SJSA1 (cell line): ENCODE results near the gene FAM53A. TPM values are rescaled to one million over a fixed set of nuclear protein-coding genes. Genes with fewer than 3 reads are reported as not detected.
A peak's percentile ranks its signal among the peaks of the same experiment; 100 is the strongest.

Experiments
- DNase-seq, 2 experiments: peaks; one replicate each; pipeline ENCODE4 v3.0.0-alpha.2; 2015 to 2020; ENCODE audit warnings: low spot score in 2 of 2, low read depth in 1 of 2
- H3K27ac ChIP-seq: fragments of 250-450 bp; sonication (Bioruptor Pico); 2 replicates; pipeline ENCODE4 v1.5.1; 2020; ENCODE audit warnings: mild to moderate bottlenecking, moderate library complexity
- H3K27me3 ChIP-seq: fragments of 250-450 bp; sonication (Bioruptor Pico); replicated peaks from 2 replicates; pipeline ENCODE4 v1.5.1; 2020; ENCODE audit warnings: mild to moderate bottlenecking, moderate library complexity
- H3K36me3 ChIP-seq: fragments of 250-450 bp; sonication (Bioruptor Pico); 2 replicates; pipeline ENCODE4 v1.5.1; 2020; ENCODE audit warnings: mild to moderate bottlenecking
- H3K4me1 ChIP-seq: fragments of 250-450 bp; sonication (Bioruptor Pico); replicated peaks from 2 replicates; pipeline ENCODE4 v1.6.1; 2021; ENCODE audit warnings: mild to moderate bottlenecking
- H3K4me3 ChIP-seq: fragments of 250-450 bp; sonication (Bioruptor Pico); 2 replicates; pipeline ENCODE4 v1.5.1; 2020; ENCODE audit warnings: mild to moderate bottlenecking
- H3K9me3 ChIP-seq: fragments of 250-450 bp; sonication (Bioruptor Pico); replicated peaks from 2 replicates; pipeline ENCODE4 v1.5.1; 2020; ENCODE audit warnings: mild to moderate bottlenecking
- total RNA-seq: library from RNA; depleted of rRNA; stranded (reverse); fragments of >200 nt; shearing (Covaris generic); gene quantifications from 2 replicates; pipeline ENCODE4 v1.2.3, GENCODE V29; 2014

FAM53A gene
- total RNA-seq, 1 experiment from 2014 or later = 0.39 TPM

GRCh38 chr4:1721666-1722550, 37.8 kb upstream of the FAM53A start:
- Histone ChIP-seq H3K9me3 (no peaks in the 10 kb centered on the region), H3K27ac (peak overlapping the region; percentile 76), H3K36me3 (peaks cover 49% of the 10 kb centered on the region), H3K27me3 (no peaks in the 10 kb centered on the region), H3K4me1 (peaks cover 22% of the 10 kb centered on the region), H3K4me3 (peak overlapping the region; percentile 68)
- no peak for DNase-seq

- DNase-seq = peak; percentile 67 to 81
- Histone ChIP-seq H3K4me3 (peak within 1 kb of the TSS; percentile 68), H3K27ac (peak within 1 kb of the TSS; percentile 76), H3K36me3 (peaks cover 46% of the 10 kb centered on the region), H3K27me3 (no peaks in the 10 kb centered on the region), H3K4me1 (peaks cover 18% of the 10 kb centered on the region), H3K9me3 (no peaks in the 10 kb centered on the region)
These were observed 37.0 kb upstream of the FAM53A start, which contains the start of the genes TACC3 and TMEM129 for GRCh38 chr4:1721003-1721665. TSS of gene TACC3 (plus strand) at chr4:1721521. CDS start at chr4:1723422, 1,901 bp downstream. TSS of gene TMEM129 (minus strand) at chr4:1721323. CDS start at chr4:1720837, 486 bp downstream.

DNA sequence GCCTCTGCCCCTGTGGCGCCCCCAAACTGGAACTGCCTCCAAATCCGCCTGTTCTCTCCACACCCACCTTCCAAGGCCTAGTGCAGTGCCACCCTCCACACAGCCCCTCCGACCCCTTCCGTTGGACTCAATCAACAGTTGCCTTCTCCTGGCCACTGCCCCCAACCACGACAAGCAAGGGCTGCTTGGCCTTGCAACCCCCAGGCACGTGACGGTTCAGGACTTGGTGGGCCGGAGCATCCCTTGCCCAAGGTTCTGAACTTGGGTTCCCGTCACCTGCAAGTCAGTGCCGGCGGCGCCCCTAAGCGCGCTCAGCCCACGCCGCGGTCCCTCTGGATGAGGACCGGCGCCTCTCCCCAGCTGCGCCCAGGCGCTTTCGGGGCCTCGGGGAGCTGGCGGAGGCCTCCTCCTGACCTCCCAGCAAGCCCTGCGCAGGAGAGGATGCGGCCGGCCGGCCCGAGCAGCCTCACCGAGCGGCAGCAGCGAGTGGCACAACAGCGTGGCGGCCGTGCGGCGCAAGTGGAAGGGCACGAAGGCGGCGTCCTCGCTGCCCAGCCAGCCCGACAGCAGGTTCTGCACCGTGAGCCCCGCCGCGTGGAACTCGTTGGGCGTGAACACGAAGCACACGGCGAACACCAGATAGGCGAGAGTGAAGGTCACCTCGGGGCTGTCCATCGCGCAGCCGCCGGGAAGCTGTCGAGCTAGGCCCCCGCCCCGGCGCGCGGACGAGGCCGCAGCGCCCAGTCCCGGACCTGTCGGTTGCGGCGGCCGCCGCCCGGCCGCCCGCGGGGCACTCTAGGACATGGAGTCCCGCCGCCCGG, 36.3 kb upstream of the FAM53A start:
- Histone ChIP-seq H3K27me3 (no peaks in the 10 kb centered on the region), H3K36me3 (peaks cover 38% of the 10 kb centered on the region), H3K27ac (peak overlapping the region; percentile 32; the same call in 1 of the 2 replicates), H3K9me3 (no peaks in the 10 kb centered on the region), H3K4me1 (peaks cover 18% of the 10 kb centered on the region), H3K4me3 (peak overlapping the region; percentile 68)
- DNase-seq = peak in 1 of 2 experiments; percentile 36

- H3K4me1 ChIP-seq = peaks cover 20% of the 10 kb centered on the region
- H3K36me3 ChIP-seq = peaks cover 23% of the 10 kb centered on the region
- H3K27ac ChIP-seq = no peak overlapping the region
- H3K9me3 ChIP-seq = no peaks in the 10 kb centered on the region
- no peak overlapping the region for H3K4me3 ChIP-seq
- DNase-seq = no peak
- H3K27me3 ChIP-seq = no peaks in the 10 kb centered on the region
These were observed 34.2 kb upstream of the FAM53A start for GRCh38 chr4:1718095-1718850.

DNA sequence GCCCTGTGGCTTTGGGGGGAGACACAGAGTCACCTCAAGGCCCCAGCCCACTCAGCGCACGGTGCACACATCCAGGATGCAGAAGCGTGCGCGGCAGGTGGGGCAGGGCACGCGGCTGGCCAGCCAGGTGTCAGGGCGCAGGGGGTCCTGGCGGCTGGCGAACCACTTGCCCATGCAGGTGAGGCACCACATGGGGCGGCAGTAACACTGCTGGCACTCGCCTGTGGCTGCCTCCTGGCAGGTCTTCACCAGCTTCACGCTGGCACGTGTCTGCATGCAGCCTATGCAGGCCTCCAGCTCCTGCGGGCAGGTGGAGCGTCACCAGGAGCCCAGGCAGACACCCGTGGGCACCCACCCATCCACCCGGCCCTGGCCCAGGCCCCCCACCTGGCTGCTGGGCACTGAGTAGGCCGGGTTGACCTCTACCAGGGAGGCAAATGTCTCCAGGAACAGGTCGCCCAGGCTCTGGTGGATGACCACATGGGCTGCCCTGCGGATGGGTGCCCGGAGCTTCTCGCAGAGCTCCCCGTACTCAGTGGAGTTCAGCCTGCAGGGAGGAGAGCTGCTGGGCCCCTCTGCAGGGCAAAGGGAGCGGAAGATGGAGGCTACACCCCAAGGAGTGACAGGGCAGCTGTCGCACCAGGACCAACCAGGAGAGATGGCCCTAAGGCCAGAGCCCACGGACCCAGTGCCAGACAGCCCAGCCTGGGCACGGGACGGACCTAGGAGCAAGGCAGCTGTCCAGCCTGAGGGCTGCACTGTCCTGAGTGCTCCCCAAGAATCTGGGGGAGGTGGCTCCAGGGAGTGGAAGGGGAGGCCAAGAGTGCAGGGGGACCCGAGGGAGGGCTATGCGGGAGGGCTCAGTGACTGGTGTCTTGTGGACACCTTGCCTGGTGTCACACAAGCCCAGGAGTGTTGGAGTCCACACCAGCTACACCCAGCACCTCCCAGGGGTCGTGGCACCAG, 33.3 kb upstream of the FAM53A start:
- no peaks in the 10 kb centered on the region for H3K9me3 ChIP-seq
- DNase-seq = no peak
- H3K27me3 ChIP-seq = no peaks in the 10 kb centered on the region

GRCh38 chr4:1716065-1716945, 32.2 kb upstream of the FAM53A start:
- Histone ChIP-seq H3K27me3 (no peaks in the 10 kb centered on the region), H3K4me3 (no peak overlapping the region), H3K27ac (no peak overlapping the region), H3K4me1 (peaks cover 16% of the 10 kb centered on the region), H3K9me3 (no peaks in the 10 kb centered on the region), H3K36me3 (peaks cover 24% of the 10 kb centered on the region)
- no peak for DNase-seq

More for the DNA sequence above, 33.3 kb upstream of the FAM53A start:
- H3K4me3 ChIP-seq = no peak overlapping the region
- peaks cover 19% of the 10 kb centered on the region for H3K36me3 ChIP-seq
- no peak overlapping the region for H3K27ac ChIP-seq
- peaks cover 16% of the 10 kb centered on the region for H3K4me1 ChIP-seq

GRCh38 chr4:1715002-1715758, 31.1 kb upstream of the FAM53A start:
- no peak overlapping the region for H3K27ac ChIP-seq
- no peaks in the 10 kb centered on the region for H3K27me3 ChIP-seq
- no peak for DNase-seq
- H3K36me3 ChIP-seq = peaks cover 25% of the 10 kb centered on the region
- no peaks in the 10 kb centered on the region for H3K9me3 ChIP-seq
- no peak overlapping the region for H3K4me3 ChIP-seq
- H3K4me1 ChIP-seq = peaks cover 13% of the 10 kb centered on the region

DNA sequence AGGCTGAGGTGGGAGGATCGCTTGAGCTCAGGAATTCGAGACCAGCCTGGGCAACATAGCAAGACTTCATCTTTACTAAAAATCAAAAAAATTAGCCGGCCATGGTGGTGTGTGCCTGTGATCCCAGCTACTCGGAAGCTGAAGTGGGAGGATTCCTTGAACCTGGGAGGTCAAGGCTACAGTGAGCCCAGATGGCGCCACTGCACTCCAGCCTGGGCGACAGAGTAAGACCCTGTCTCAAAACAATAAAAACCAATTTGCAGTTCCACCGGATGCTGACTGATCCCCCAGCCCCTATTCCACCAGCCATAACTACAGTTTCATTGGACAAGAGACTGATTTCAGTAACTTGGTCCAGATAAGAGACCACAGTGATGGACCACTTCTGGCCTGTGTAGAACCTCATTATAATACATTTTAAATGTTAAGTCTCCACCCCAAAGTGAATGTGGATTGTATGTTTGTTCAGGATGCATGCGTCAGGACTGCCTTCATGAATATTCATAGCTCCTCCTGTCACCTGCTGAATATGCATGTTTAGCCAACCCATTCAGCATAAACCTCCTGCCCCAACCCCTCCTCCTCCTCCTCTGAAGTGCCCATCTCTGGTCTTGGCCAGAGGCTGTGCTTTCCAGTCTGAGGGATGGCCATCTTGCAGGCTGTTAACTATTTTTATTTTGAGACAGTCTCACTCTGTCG, 30.3 kb upstream of the FAM53A start:
- H3K36me3 ChIP-seq = peaks cover 31% of the 10 kb centered on the region
- H3K4me3 ChIP-seq = no peak overlapping the region
- H3K27me3 ChIP-seq = no peaks in the 10 kb centered on the region
- H3K9me3 ChIP-seq = no peaks in the 10 kb centered on the region
- H3K27ac ChIP-seq = no peak overlapping the region
- peaks cover 7% of the 10 kb centered on the region; the same call in 1 of the 2 replicates for H3K4me1 ChIP-seq
- no peak for DNase-seq

GRCh38 chr4:1713003-1713851, 29.1 kb upstream of the FAM53A start:
- H3K36me3 ChIP-seq = peaks cover 33% of the 10 kb centered on the region
- DNase-seq = no peak
- H3K4me3 ChIP-seq = peak overlapping the region; percentile 86
- H3K4me1 ChIP-seq = peaks cover 7% of the 10 kb centered on the region; the same call in 1 of the 2 replicates
- no peaks in the 10 kb centered on the region for H3K9me3 ChIP-seq
- no peaks in the 10 kb centered on the region for H3K27me3 ChIP-seq
- peak overlapping the region; percentile 100 for H3K27ac ChIP-seq
